Kidney (tissue), 14 donors: ENCODE results near the gene LSM8. TPM values are rescaled to one million over a fixed set of nuclear protein-coding genes. Genes with fewer than 3 reads are reported as not detected.

ENCODE experiments used
- DNase-seq, 5 donors: peaks; one replicate each; pipeline ENCODE4 v3.0.0-alpha.2; 2013 to 2020
- FAIRE-seq: peaks from 2 replicates; lab custom pipeline; 2012; peaks lifted over from hg19 to GRCh38; lab: Jason Lieb, UNC
- H3K27ac ChIP-seq, 2 donors: one replicate each; pipeline ENCODE4 v1.7.0; 2013; ENCODE audit warnings: low read depth in 2 of 2, low read length in 2 of 2, inconsistent platforms in 1 of 2
- H3K27me3 ChIP-seq: one replicate; pipeline ENCODE4 v1.7.1; 2013; ENCODE audit warnings: low read length, inconsistent platforms; ENCODE audit not compliant: control insufficient read depth, insufficient read depth
- H3K36me3 ChIP-seq, 3 donors: one replicate each; pipeline versions ENCODE4 v1.7.0 to v1.7.1; 2013; ENCODE audit warnings: low read length in 3 of 3, control low read depth in 1 of 3, inconsistent platforms in 1 of 3; ENCODE audit not compliant: insufficient read depth in 3 of 3, control insufficient read depth in 2 of 3
- H3K4me1 ChIP-seq, 3 donors: one replicate each; pipeline versions ENCODE4 v1.7.0 to v1.7.1; 2013; ENCODE audit warnings: low read length in 3 of 3, inconsistent platforms in 1 of 3, low read depth in 1 of 3; ENCODE audit not compliant: control insufficient read depth in 2 of 3, insufficient read depth in 2 of 3
- H3K4me3 ChIP-seq, 3 donors: one replicate each; pipeline versions ENCODE4 v1.7.0 to v1.8.1; 2013; ENCODE audit warnings: low read length in 3 of 3, control low read depth in 1 of 3, inconsistent platforms in 1 of 3
- H3K9ac ChIP-seq, 3 donors: one replicate each; pipeline versions ENCODE4 v1.7.0 to v1.7.1; 2013; ENCODE audit warnings: low read length in 3 of 3, control low read depth in 1 of 3, inconsistent platforms in 1 of 3
- H3K9me3 ChIP-seq, 3 donors: one replicate each; pipeline versions ENCODE4 v1.7.0 to v1.7.1; 2013; ENCODE audit warnings: low read length in 3 of 3, control low read depth in 1 of 3, inconsistent platforms in 1 of 3; ENCODE audit not compliant: control insufficient read depth in 2 of 3, insufficient read depth in 1 of 3
- intact Hi-C: fragments of 100-400 bp; cut with DNase I; formaldehyde crosslinking; loops from one replicate; pipeline ENCODE4 v1.11.1; 2022
- polyA plus RNA-seq: library from polyadenylated mRNA; stranded (reverse); fragments of 350-450 nt; fragmentation: Illumina TruSeq; extraction: RNeasy Lipid Tissue Mini Kit (QIAGEN cat#74804); gene quantifications from one replicate; pipeline ENCODE4 v1.2.3, GENCODE V29; 2014; ENCODE audit warnings: low read depth, low replicate concordance; ENCODE audit not compliant: insufficient read depth
- total RNA-seq: library from RNA; stranded (reverse); fragmentation: NEBNext Ultra II Directional; extraction: Animal tissue kit (Norgen Biotek cat#: 25700); gene quantifications from one replicate; pipeline ENCODE4 v1.2.1, GENCODE V29; 2021
- TF ChIP-seq, protein P1 (sequence below): IDR thresholded peaks from 3 replicates; pipeline ENCODE4 v1.5.1; 2012; ENCODE audit warnings: mild to moderate bottlenecking, moderate library complexity, borderline replicate concordance; ENCODE audit not compliant: insufficient read depth; ENCODE audit errors: extremely low read depth
- donor health status: control.
- donor health status: control.
- donor health status: control.
- donor health status: control.
- donor health status: control.
- donor health status: DM: yes; HTN: yes; CAD: no.
- donor health status: Normal renal cell carcinoma (clear cell type).

The LSM8 gene
- total and polyA plus RNA-seq, 2 donors from 2014 or later = 27.4 to 28.2 TPM

DNA sequence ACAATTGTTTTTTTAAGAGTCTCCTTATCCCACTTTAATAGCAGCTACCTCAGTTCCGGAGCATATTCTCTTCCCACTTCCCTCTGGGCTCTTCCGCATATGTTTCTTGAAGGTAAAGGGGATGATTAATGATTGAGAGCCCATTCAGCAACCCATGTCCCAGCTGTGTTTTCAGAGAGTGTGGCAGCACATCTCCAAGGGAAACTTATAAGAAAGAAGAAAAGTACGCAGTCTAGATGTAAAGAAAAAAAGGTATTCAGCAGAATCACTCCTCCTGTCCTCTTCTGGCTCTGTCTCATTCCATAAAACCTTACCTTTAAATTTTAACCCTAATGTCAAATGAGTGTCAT lies 30.8 kb downstream of the LSM8 start:
- Histone ChIP-seq H3K27ac (peak overlapping the region in 1 of 2 donors; percentile 65), H3K9me3 (no peaks in the 10 kb centered on the region), H3K4me3 (peak overlapping the region; percentile 65 to 96 (median 85)), H3K36me3 (no peaks in the 10 kb centered on the region), H3K9ac (peak overlapping the region in 2 of 3 donors; percentile 77 to 88), H3K27me3 (no peaks in the 10 kb centered on the region), H3K4me1 (no peaks in the 10 kb centered on the region)
- FAIRE-seq = no peak
- intact Hi-C loops = no loop called here
- no peak for DNase-seq
- TF ChIP-seq, protein P1, sequence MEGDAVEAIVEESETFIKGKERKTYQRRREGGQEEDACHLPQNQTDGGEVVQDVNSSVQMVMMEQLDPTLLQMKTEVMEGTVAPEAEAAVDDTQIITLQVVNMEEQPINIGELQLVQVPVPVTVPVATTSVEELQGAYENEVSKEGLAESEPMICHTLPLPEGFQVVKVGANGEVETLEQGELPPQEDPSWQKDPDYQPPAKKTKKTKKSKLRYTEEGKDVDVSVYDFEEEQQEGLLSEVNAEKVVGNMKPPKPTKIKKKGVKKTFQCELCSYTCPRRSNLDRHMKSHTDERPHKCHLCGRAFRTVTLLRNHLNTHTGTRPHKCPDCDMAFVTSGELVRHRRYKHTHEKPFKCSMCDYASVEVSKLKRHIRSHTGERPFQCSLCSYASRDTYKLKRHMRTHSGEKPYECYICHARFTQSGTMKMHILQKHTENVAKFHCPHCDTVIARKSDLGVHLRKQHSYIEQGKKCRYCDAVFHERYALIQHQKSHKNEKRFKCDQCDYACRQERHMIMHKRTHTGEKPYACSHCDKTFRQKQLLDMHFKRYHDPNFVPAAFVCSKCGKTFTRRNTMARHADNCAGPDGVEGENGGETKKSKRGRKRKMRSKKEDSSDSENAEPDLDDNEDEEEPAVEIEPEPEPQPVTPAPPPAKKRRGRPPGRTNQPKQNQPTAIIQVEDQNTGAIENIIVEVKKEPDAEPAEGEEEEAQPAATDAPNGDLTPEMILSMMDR = no peak

DNA sequence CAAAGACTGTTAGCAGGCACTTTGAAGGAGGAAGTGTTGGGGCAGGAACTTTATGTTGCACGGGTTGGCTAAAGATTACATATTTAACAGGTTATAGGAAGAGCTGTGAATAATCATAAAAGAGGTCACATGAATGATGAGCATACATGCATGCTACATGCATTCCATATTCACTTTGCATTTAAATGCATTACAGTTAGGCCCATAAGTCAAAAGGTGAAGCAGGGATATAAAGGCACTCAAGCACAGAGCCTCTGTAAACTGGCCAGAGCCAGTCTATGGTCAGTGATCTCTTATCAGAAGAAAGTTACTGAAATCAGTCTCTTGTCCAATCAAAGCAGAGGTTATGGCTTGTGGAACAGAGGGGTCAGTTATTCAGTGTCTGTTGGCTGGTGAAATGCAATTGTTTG lies 33.3 kb downstream of the LSM8 start:
- TF ChIP-seq, protein P1 = no peak
- H3K27me3 ChIP-seq = no peaks in the 10 kb centered on the region
- intact Hi-C loops = no loop called here
- H3K27ac ChIP-seq = no peak overlapping the region
- no peaks in the 10 kb centered on the region for H3K36me3 ChIP-seq
- no peak overlapping the region for H3K9ac ChIP-seq
- H3K9me3 ChIP-seq = no peaks in the 10 kb centered on the region
- DNase-seq (no peak), FAIRE-seq (no peak)
- H3K4me3 ChIP-seq = no peak overlapping the region
- H3K4me1 ChIP-seq = no peaks in the 10 kb centered on the region

DNA sequence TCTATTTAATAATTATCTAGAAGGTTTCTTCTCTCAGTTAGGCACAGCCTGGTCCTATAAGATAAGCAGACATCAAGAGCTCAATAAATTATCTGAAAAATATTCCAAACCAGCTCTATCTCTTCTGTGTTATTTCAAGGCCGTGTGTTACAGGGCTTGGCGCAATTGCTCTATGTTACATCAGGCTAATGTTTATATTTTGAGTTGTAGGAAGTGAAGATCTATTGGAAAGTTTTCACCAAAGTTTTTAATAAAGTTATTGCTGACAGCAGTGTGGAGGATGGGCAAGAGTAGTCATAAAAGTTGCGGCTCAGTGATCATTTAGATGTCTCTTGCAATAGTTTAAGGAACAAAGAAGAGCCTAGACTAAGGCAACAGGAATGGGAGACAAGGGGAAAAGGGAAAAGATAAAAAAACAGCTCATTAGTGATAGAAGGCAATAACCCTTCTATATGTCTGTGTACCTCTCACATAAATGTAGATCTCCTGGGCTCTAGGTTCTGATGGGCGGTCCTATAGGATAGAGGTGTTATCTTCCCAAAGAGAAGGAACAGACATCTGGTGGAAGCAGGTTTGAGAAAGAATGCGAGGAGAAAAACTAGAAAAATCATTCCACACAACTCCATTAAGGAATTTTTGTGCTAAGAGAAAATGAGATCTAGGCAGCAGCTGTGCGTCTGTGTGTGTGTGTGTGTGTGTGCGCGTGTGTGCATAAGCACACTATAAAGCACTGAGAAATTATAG lies 34.6 kb downstream of the LSM8 start:
- no peak overlapping the region for H3K4me3 ChIP-seq
- TF ChIP-seq, protein P1 = no peak
- no peaks in the 10 kb centered on the region for H3K4me1 ChIP-seq
- no peaks in the 10 kb centered on the region for H3K27me3 ChIP-seq
- no peak overlapping the region for H3K9ac ChIP-seq
- DNase-seq = no peak
- intact Hi-C loops = no loop called here
- no peaks in the 10 kb centered on the region for H3K36me3 ChIP-seq
- FAIRE-seq = no peak
- H3K9me3 ChIP-seq = no peaks in the 10 kb centered on the region
- no peak overlapping the region for H3K27ac ChIP-seq

DNA sequence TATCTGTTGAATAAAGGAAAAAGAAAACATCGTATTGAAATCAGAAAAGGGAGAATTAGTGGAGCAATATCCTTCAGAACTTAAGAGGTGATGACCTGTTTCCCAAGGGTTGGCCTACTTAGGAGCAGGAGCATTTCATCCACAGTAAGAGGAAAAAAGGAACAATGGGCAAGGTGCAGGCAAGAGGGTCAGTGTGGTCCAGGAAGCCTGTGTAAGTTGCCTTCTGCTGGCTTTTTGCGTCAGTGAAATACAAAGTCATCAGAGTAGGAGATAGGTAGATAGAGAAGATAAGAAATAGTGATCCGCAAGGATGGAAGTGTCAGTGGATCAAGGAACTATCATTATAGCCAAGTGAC lies 35.2 kb downstream of the LSM8 start:
- Histone ChIP-seq H3K27me3 (no peaks in the 10 kb centered on the region), H3K36me3 (no peaks in the 10 kb centered on the region), H3K27ac (no peak overlapping the region), H3K9me3 (no peaks in the 10 kb centered on the region), H3K9ac (no peak overlapping the region), H3K4me1 (no peaks in the 10 kb centered on the region), H3K4me3 (no peak overlapping the region)
- DNase-seq (no peak), FAIRE-seq (no peak)
- TF ChIP-seq, protein P1 = no peak
- intact Hi-C loops = no loop called here
